GM12865 (cell line): ENCODE results near the gene SACM1L.
"Not testable (repeated sequence)": the region's sequence is repeated elsewhere in the genome, so short reads cannot be mapped to it uniquely, and the experiment has no call there.

Source experiments
- DNase-seq: peaks from one replicate; pipeline ENCODE4 v3.0.0; 2010; ENCODE audit warnings: low read depth
- H3K4me3 ChIP-seq: 2 replicates; pipeline ENCODE4 v1.5.1; 2011; ENCODE audit warnings: mild to moderate bottlenecking, low read depth, low read length, control low read depth
- CTCF ChIP-seq: IDR thresholded peaks from 2 replicates; pipeline ENCODE4 v1.5.1; 2011; ENCODE audit warnings: low read length, control low read depth, low read depth, inconsistent platforms; ENCODE audit not compliant: insufficient read depth; ENCODE audit errors: missing control alignments

Gene SACM1L

GRCh38 chr3:45683417-45684326 lies 5.5 kb upstream of the SACM1L start:
- TF ChIP-seq CTCF = no peak
- no peak overlapping the region for H3K4me3 ChIP-seq
- DNase-seq = no peak

- no peak for TF ChIP-seq CTCF
- no peak overlapping the region for H3K4me3 ChIP-seq
Measured at GRCh38 chr3:45684327-45684892, 4.8 kb upstream of the SACM1L start.

GRCh38 chr3:45685722-45686121 lies 3.5 kb upstream of the SACM1L start:
- DNase-seq, H3K4me3 ChIP-seq: not testable (repeated sequence)

More at GRCh38 chr3:45684327-45684892, 4.8 kb upstream of the SACM1L start:
- DNase-seq = no peak

- H3K4me3 ChIP-seq = no peak overlapping the region
- no peak for TF ChIP-seq CTCF
Measured at GRCh38 chr3:45686850-45687249, 2.3 kb upstream of the SACM1L start.

GRCh38 chr3:45687828-45688193 lies 1.4 kb upstream of the SACM1L start:
- H3K4me3 ChIP-seq = peak overlapping the region; percentile 96

More at GRCh38 chr3:45686850-45687249, 2.3 kb upstream of the SACM1L start:
- DNase-seq = no peak

GRCh38 chr3:45688194-45688881 lies 858 bp upstream of the SACM1L start:
- H3K4me3 ChIP-seq = peak overlapping the region; percentile 96
- peak; percentile 68 for DNase-seq
- no peak for TF ChIP-seq CTCF

More at GRCh38 chr3:45687828-45688193, 1.4 kb upstream of the SACM1L start:
- no peak for DNase-seq
- no peak for TF ChIP-seq CTCF

GRCh38 chr3:45689787-45690145 lies 570 bp downstream of the SACM1L start:
- no peak for TF ChIP-seq CTCF
- DNase-seq = no peak
- peak overlapping the region; percentile 96 for H3K4me3 ChIP-seq
